IMR-90 (cell line): ENCODE results near the gene SLC43A2. TPM values are rescaled to one million over a fixed set of nuclear protein-coding genes. Genes with fewer than 3 reads are reported as not detected.

ENCODE experiments used
- ATAC-seq: fragments of 200-7000 bp; cut with Tn5 transposase; 2 replicates; pipeline ENCODE4 v1.9.1; 2020; ENCODE audit warnings: low read depth, mild to moderate bottlenecking, moderate library complexity
- BruUV-seq: library from RNA; stranded (reverse); fragments of 400-500 nt; replicated peaks from 2 replicates; lab custom pipeline; 2021; lab: Mats Ljungman, UMichigan
- CTCF ChIA-PET: fragments of 300-600 bp; formaldehyde crosslinking; extraction: SDS; loops from one replicate; lab custom pipeline; 2021; ENCODE audit warnings: antibody characterized with exemption; lab: Yijun Ruan, JAX
- POLR2A ChIA-PET: fragments of 300-600 bp; sonication (Branson Sonifier 250); formaldehyde crosslinking; loops from one replicate; lab custom pipeline; 2022; ENCODE audit warnings: antibody characterized with exemption; ENCODE audit not compliant: unreplicated experiment; lab: Charles Lee
- DNase-seq: peaks from one replicate; pipeline ENCODE4 v3.0.0; 2013
- H2AFZ ChIP-seq: replicated peaks from 2 replicates; pipeline ENCODE3; 2013; ENCODE audit warnings: low read length, mild to moderate bottlenecking; ENCODE audit not compliant: poor library complexity
- H2AK5ac ChIP-seq: 2 replicates; pipeline ENCODE4 v1.6.1; 2013; ENCODE audit warnings: low read depth, low read length, inconsistent platforms
- H2AK9ac ChIP-seq: replicated peaks from 2 replicates; pipeline ENCODE3; 2013; ENCODE audit warnings: mild to moderate bottlenecking, low read depth, low read length, moderate library complexity; ENCODE audit not compliant: poor library complexity
- H2BK120ac ChIP-seq: 2 replicates; pipeline ENCODE4 v1.6.1; 2013; ENCODE audit warnings: low read depth, low read length, inconsistent platforms
- H2BK15ac ChIP-seq: 3 replicates; pipeline ENCODE4 v1.6.1; 2013; ENCODE audit warnings: low read depth, low read length, inconsistent platforms
- H2BK20ac ChIP-seq: 2 replicates; pipeline ENCODE4 v1.6.1; 2013; ENCODE audit warnings: low read depth, mild to moderate bottlenecking, inconsistent platforms, low read length, moderate library complexity
- H2BK5ac ChIP-seq: 2 replicates; pipeline ENCODE4 v1.6.1; 2013; ENCODE audit warnings: mild to moderate bottlenecking, low read depth, low read length, inconsistent platforms; ENCODE audit not compliant: poor library complexity, severe bottlenecking
- H3K14ac ChIP-seq: replicated peaks from 2 replicates; pipeline ENCODE4 v1.6.1; 2013; ENCODE audit warnings: low read depth, low read length, inconsistent platforms
- H3K18ac ChIP-seq: 2 replicates; pipeline ENCODE4 v1.6.1; 2013; ENCODE audit warnings: low read depth, low read length, control low read depth
- H3K23ac ChIP-seq: 2 replicates; pipeline ENCODE4 v1.6.1; 2013; ENCODE audit warnings: low read depth, low read length, inconsistent platforms
- H3K27ac ChIP-seq: 2 replicates; pipeline ENCODE4 v1.5.1; 2013; ENCODE audit warnings: mild to moderate bottlenecking, control low read depth, low read length; ENCODE audit not compliant: insufficient read depth
- H3K27me3 ChIP-seq: 2 replicates; pipeline ENCODE4 v1.6.1; 2013; ENCODE audit warnings: low read length; ENCODE audit not compliant: control insufficient read depth, insufficient read depth
- H3K36me3 ChIP-seq: 2 replicates; pipeline ENCODE4 v1.6.1; 2013; ENCODE audit warnings: low read length, mixed read lengths; ENCODE audit not compliant: control insufficient read depth, insufficient read depth
- H3K4ac ChIP-seq: 2 replicates; pipeline ENCODE4 v1.6.1; 2013; ENCODE audit warnings: low read depth, low read length, inconsistent platforms
- H3K4me1 ChIP-seq: 2 replicates; pipeline ENCODE4 v1.6.1; 2013; ENCODE audit warnings: low read length, mixed read lengths; ENCODE audit not compliant: control insufficient read depth, insufficient read depth
- H3K4me2 ChIP-seq: 2 replicates; pipeline ENCODE4 v1.6.1; 2013; ENCODE audit warnings: low read depth, mild to moderate bottlenecking, control low read depth, low read length, moderate library complexity
- H3K4me3 ChIP-seq: 2 replicates; pipeline ENCODE4 v1.5.1; 2013; ENCODE audit warnings: low read depth, mild to moderate bottlenecking, control low read depth, low read length, moderate library complexity; ENCODE audit not compliant: insufficient read depth
- H3K56ac ChIP-seq: 2 replicates; pipeline ENCODE4 v1.6.1; 2013; ENCODE audit warnings: low read length, inconsistent platforms; ENCODE audit not compliant: insufficient read depth; ENCODE audit errors: extremely low read depth
- H3K79me1 ChIP-seq, 2 experiments: 2 replicates each; pipeline ENCODE4 v1.6.1; 2013; ENCODE audit warnings: low read length in 2 of 2, inconsistent platforms in 1 of 2, low read depth in 1 of 2
- H3K9ac ChIP-seq: 2 replicates; pipeline ENCODE4 v1.6.1; 2013; ENCODE audit warnings: low read depth, low read length, control low read depth
- H3K9me1 ChIP-seq: 2 replicates; pipeline ENCODE4 v1.6.1; 2013; ENCODE audit warnings: low read length, inconsistent platforms; ENCODE audit not compliant: insufficient read depth
- H3K9me3 ChIP-seq: 2 replicates; pipeline ENCODE4 v1.6.1; 2013; ENCODE audit warnings: low read length; ENCODE audit not compliant: control insufficient read depth, insufficient read depth
- H4K20me1 ChIP-seq: 2 replicates; pipeline ENCODE4 v1.6.1; 2013; ENCODE audit warnings: low read length, inconsistent platforms; ENCODE audit not compliant: insufficient read depth
- H4K5ac ChIP-seq: 2 replicates; pipeline ENCODE4 v1.6.1; 2013; ENCODE audit warnings: mild to moderate bottlenecking, low read depth, low read length, control low read depth
- H4K8ac ChIP-seq, 2 experiments: 2 replicates each; pipeline ENCODE4 v1.6.1; 2013; ENCODE audit warnings: low read depth in 2 of 2, low read length in 2 of 2, control low read depth in 1 of 2, inconsistent platforms in 1 of 2
- H4K91ac ChIP-seq: 2 replicates; pipeline ENCODE4 v1.6.1; 2013; ENCODE audit warnings: low read depth, low read length, inconsistent platforms; ENCODE audit not compliant: insufficient read depth
- BHLHE40 ChIP-seq: fragments of 150-350 bp; IDR thresholded peaks from 2 replicates; pipeline ENCODE4 v1.6.1; 2016; ENCODE audit warnings: mild to moderate bottlenecking, low read depth, low read length
- CHD1 ChIP-seq: IDR thresholded peaks from 2 replicates; pipeline ENCODE4 v1.6.1; 2012; ENCODE audit warnings: low read depth, low read length, improper control_type of control experiment
- FOS ChIP-seq: fragments of 150-350 bp; IDR thresholded peaks from 2 replicates; pipeline ENCODE4 v1.6.1; 2016; ENCODE audit warnings: low read depth, low read length
- MAZ ChIP-seq: IDR thresholded peaks from 2 replicates; pipeline ENCODE4 v1.6.1; 2012; ENCODE audit warnings: low read depth, mild to moderate bottlenecking, low read length, improper control_type of control experiment, moderate library complexity, borderline replicate concordance
- MXI1 ChIP-seq: IDR thresholded peaks from 2 replicates; pipeline ENCODE4 v1.6.1; 2012; ENCODE audit warnings: low read depth, mild to moderate bottlenecking, low read length, moderate library complexity, borderline replicate concordance
- NFE2L2 ChIP-seq: fragments of 150-350 bp; IDR thresholded peaks from 2 replicates; pipeline ENCODE4 v1.6.1; 2016; ENCODE audit warnings: low read depth, mild to moderate bottlenecking, low read length
- RAD21 ChIP-seq: IDR thresholded peaks from 2 replicates; pipeline ENCODE4 v1.6.1; 2012; ENCODE audit warnings: low read length, improper control_type of control experiment
- RCOR1 ChIP-seq: IDR thresholded peaks from 2 replicates; pipeline ENCODE4 v1.6.1; 2012; ENCODE audit warnings: mild to moderate bottlenecking, low read length, improper control_type of control experiment; ENCODE audit not compliant: insufficient replicate concordance
- WGBS, 2 experiments: methylation state at CpG; one replicate each; pipeline versions ENCODE4 v1.1.5 to v1.1.7; 2013; ENCODE audit warnings: missing lambda C conversion rate in 2 of 2; ENCODE audit not compliant: insufficient read length in 1 of 2; ENCODE audit errors: extremely low coverage in 2 of 2; 5-methylcytosine and 5-hydroxymethylcytosine counted together
- dilution Hi-C: fragments of 300-500 bp; cut with HindIII; formaldehyde crosslinking; loops from one replicate; pipeline ENCODE4 v1.14.3; 2018; ENCODE audit warnings: low sequenced_read_pairs; ENCODE audit not compliant: unreplicated experiment
- in situ Hi-C: fragments of 300-500 bp; cut with MboI; formaldehyde crosslinking; loops from 3 replicates; pipeline ENCODE4 v1.14.3; 2019; ENCODE audit warnings: low sequenced_read_pairs, inconsistent platforms, mixed read lengths
- intact Hi-C: fragments of 100-400 bp; cut with micrococcal nuclease; formaldehyde crosslinking; loops from 2 replicates; pipeline ENCODE4 v1.10.0; 2022
- polyA plus RNA-seq, 3 experiments: library from polyadenylated mRNA; depleted of rRNA; stranded (reverse); fragments of >200 nt; gene quantifications; 2 replicates each; pipeline ENCODE4 v1.2.3, GENCODE V29; 2012; ENCODE audit warnings: low replicate concordance in 1 of 3
- total RNA-seq: library from RNA; depleted of rRNA; stranded (reverse); fragments of >200 nt; gene quantifications from 2 replicates; pipeline ENCODE4 v1.2.3, GENCODE V29; 2012
- TF ChIP-seq, protein P1 (sequence below): fragments of 150-350 bp; IDR thresholded peaks from 2 replicates; pipeline ENCODE4 v1.6.1; 2017; ENCODE audit warnings: mild to moderate bottlenecking, antibody characterized with exemption, low read length, low read depth

Gene SLC43A2
- total and polyA plus RNA-seq, 2 of the 4 experiments (the other 2 are of a cell fraction), result 3.8 to 9.0 TPM

GRCh38 chr17:1624650-1625049 lies 4.0 kb downstream of the SLC43A2 start:
- H3K9me1 ChIP-seq, result no peaks in the 10 kb centered on the region
- ChIA-PET CTCF (no interaction called here), POLR2A (no interaction called here)
- H3K9ac ChIP-seq, result no peak overlapping the region
- peaks cover 6% of the 10 kb centered on the region; the same call in 1 of the 2 replicates for H3K27me3 ChIP-seq
- no peak overlapping the region for H2BK5ac ChIP-seq
- H3K4me2 ChIP-seq, result no peak overlapping the region
- intact Hi-C loops, result loop anchor here (5.0 kb wide), 1 partner anchor 32 kb away; no protein-coding TSS in a partner anchor
- H3K56ac ChIP-seq, result no peak overlapping the region
- no peak for TF ChIP-seq MAZ
- no peak for TF ChIP-seq NFE2L2
- no peak for TF ChIP-seq RAD21
- TF ChIP-seq, protein P1, sequence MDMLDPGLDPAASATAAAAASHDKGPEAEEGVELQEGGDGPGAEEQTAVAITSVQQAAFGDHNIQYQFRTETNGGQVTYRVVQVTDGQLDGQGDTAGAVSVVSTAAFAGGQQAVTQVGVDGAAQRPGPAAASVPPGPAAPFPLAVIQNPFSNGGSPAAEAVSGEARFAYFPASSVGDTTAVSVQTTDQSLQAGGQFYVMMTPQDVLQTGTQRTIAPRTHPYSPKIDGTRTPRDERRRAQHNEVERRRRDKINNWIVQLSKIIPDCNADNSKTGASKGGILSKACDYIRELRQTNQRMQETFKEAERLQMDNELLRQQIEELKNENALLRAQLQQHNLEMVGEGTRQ, result no peak
- TF ChIP-seq FOS, result no peak
- no peak for TF ChIP-seq MXI1
- TF ChIP-seq CHD1, result no peak
- TF ChIP-seq BHLHE40, result no peak
- TF ChIP-seq RCOR1, result no peak
- DNase-seq, result no peak
- no peaks in the 10 kb centered on the region for H4K20me1 ChIP-seq
- no peaks in the 10 kb centered on the region for H3K36me3 ChIP-seq
- no peak overlapping the region for H2BK20ac ChIP-seq
- H3K23ac ChIP-seq, result no peak overlapping the region
- peaks cover 4% of the 10 kb centered on the region for H3K4me1 ChIP-seq
- no peak overlapping the region for H4K91ac ChIP-seq
- in situ Hi-C loops, result no loop called here
- no peak overlapping the region for H3K27ac ChIP-seq
- H3K18ac ChIP-seq, result no peak overlapping the region
- no peak overlapping the region for H2AK5ac ChIP-seq
- no peak overlapping the region for H3K4ac ChIP-seq
- 67% methylated on average over 3 of the region's 12 CpGs; no CpG with 5 or more reads in 1 of the 2 experiments for WGBS, 2 experiments
- H3K9me3 ChIP-seq, result no peaks in the 10 kb centered on the region
- no peak overlapping the region for H3K4me3 ChIP-seq
- no peak overlapping the region for H4K5ac ChIP-seq
- no TSS peak for BruUV-seq
- H2BK15ac ChIP-seq, result no peak overlapping the region
- H2AK9ac ChIP-seq, result no peak overlapping the region
- no peaks in the 10 kb centered on the region for H3K79me1 ChIP-seq
- dilution Hi-C loops, result no loop called here
- no peak overlapping the region for H2AFZ ChIP-seq
- H2BK120ac ChIP-seq, result no peak overlapping the region
- ATAC-seq, result no peak
- no peak overlapping the region for H3K14ac ChIP-seq
- H4K8ac ChIP-seq, result no peak overlapping the region
